ENCODE results near the gene TIMM13. TPM values are rescaled to one million over a fixed set of nuclear protein-coding genes. Genes with fewer than 3 reads are reported as not detected.

The TIMM13 gene
- total and polyA plus RNA-seq, 9 of the 15 experiments (the other 6 are each of a cell fraction or from before 2014, with no cell fraction given): 17.6 to 215 (median 71.8) TPM

GRCh38 chr19:2475702-2476450, 48.5 kb upstream of the TIMM13 start, which contains the start of gene GADD45B:
Gene GADD45B, plus strand, starts transcription at chr19:2476127. Its CDS starts 232 bp downstream, at chr19:2476359.
- under 1% methylated on average over 52 of the region's 70 CpGs for WGBS (ENCODE audit: insufficient coverage, low coverage, missing lambda C conversion rate)
- in situ Hi-C loops (cut with MboI): no loop called here
- TF ChIP-seq TSHZ1 (CRISPR knock-in tag; IDR thresholded peaks at IDR 0.05) (no peak), XRCC4 (IDR thresholded peaks at IDR 0.05; ENCODE audit: extremely low read depth, insufficient read depth, insufficient read length) (no peak), FIP1L1 (IDR thresholded peaks at IDR 0.05; ENCODE audit: low read depth, low read length, poor library complexity, severe bottlenecking) (no peak), ATF6 (CRISPR knock-in tag; IDR thresholded peaks at IDR 0.05) (0 out of 2 replicates have a peak, but pooled peaks have one; percentile 26), DEAF1 (CRISPR knock-in tag; IDR thresholded peaks at IDR 0.05) (no peak), NR4A1 (CRISPR knock-in tag; IDR thresholded peaks at IDR 0.05) (no peak), NR4A1 (tag; IDR thresholded peaks at IDR 0.05) (no peak), GTF2A2 (tag; IDR thresholded peaks at IDR 0.05) (peak; percentile 90), TCF7L2 (IDR thresholded peaks at IDR 0.05; ENCODE audit: low read depth, low read length) (peak; percentile 14; the same call in 1 of the 2 replicates), HES1 (IDR thresholded peaks at IDR 0.05; ENCODE audit: low read depth) (no peak), TAF9B (IDR thresholded peaks at IDR 0.05; ENCODE audit: partially characterized antibody) (peak; percentile 86)

More at GRCh38 chr19:2475702-2476450, 48.5 kb upstream of the TIMM13 start, which contains the start of gene GADD45B:
- Histone ChIP-seq H3K27ac (ENCODE audit: extremely low read depth, low read depth, low read length) (peak within 1 kb of the TSS; percentile 25; the same call in 1 of the 3 replicates), H3K79me2 (ENCODE audit: control insufficient read depth, insufficient read depth, low read length) (no peaks in the 10 kb centered on the region), H3K36me3 (ENCODE audit: control insufficient read depth, insufficient read depth, low read length) (no peaks in the 10 kb centered on the region), H3K27me3 (ENCODE audit: control insufficient read depth in 2 of 2, insufficient read depth in 2 of 2, low read length in 2 of 2) (peaks cover 0 to 9% of the 10 kb centered on the region in 2 experiments; a peak in 2 of 5 replicates), H3K9ac (ENCODE audit: insufficient read depth in 1 of 2, low read depth in 2 of 2, low read length in 2 of 2) (peak within 1 kb of the TSS; percentile 50 to 87), H3K4me1 (replicated peaks in 1 of 2; ENCODE audit: control insufficient read depth in 2 of 2, insufficient read depth in 2 of 2, low read length in 2 of 2) (peaks cover 2 to 46% of the 10 kb centered on the region in 2 experiments; a peak in 4 of 5 replicates), H3K4me2 (ENCODE audit: insufficient read depth, low read length) (peak within 1 kb of the TSS; percentile 84), H3K9me3 (replicated peaks; ENCODE audit: control insufficient read depth, insufficient read depth, low read depth, low read length) (no peaks in the 10 kb centered on the region), H3K4me3 (peak within 1 kb of the TSS; percentile 49), H4K20me1 (replicated peaks; ENCODE audit: control insufficient read depth, insufficient read depth, low read length) (no peaks in the 10 kb centered on the region), H3K9me1 (ENCODE audit: control insufficient read depth, insufficient read depth, low read length) (no peaks in the 10 kb centered on the region), H2AFZ (ENCODE audit: low read depth, low read length) (peak within 1 kb of the TSS; percentile 85)
- peak; percentile 88 for ATAC-seq
- peak; percentile 97 to 100 (median 98) for DNase-seq (ENCODE audit: extremely low read depth in 1 of 4, low spot score in 3 of 4)
- BruUV-seq (replicated peaks): no TSS peak
- POLR2A ChIA-PET: interaction anchor here (0.6 to 3.5 kb wide), 59 partner anchors 9 to 1246 kb away, joined by 3 to 26 read pairs (median 5); partner anchors contain the start of genes LMNB2 and TIMM13
- FAIRE-seq: peak; percentile 99
- intact Hi-C loops (cut with micrococcal nuclease): loop anchor here (2.0 kb wide), 1 partner anchor 67 kb away; no protein-coding TSS in a partner anchor
- CTCF ChIA-PET (ENCODE audit: low intra/inter-chr PET ratio): interaction anchor here (0.5 to 2.9 kb wide), 4 partner anchors 104 to 307 kb away, joined by 4 to 47 read pairs (median 20); no protein-coding TSS in a partner anchor

All from K562 (cell line).